ENCODE results near the gene CRACDL. TPM values are rescaled to one million over a fixed set of nuclear protein-coding genes. Genes with fewer than 3 reads are reported as not detected.

CRACDL gene
- total and polyA plus RNA-seq, 12 donors, result 1.2 to 7.9 (median 3.2) TPM

DNA sequence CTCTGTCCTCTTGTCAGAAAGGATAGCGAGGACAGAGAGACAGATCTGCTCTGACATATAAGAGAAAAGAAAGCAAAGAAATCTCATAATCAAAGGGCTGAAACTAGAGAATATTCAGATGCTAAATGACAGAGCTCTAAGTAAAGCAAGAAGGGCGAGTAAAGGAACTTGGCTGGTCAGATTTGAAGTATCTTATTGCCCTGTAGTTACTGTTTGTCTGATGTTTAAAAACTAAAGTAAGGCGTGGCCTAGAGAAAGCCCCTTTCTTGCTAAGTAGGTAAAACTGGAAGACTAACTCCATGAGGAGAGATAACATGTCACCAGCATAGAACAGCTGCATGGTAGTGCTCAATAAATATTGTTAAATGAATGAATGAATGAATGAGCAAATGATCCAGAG lies 70.0 kb downstream of the CRACDL start:
- TF ChIP-seq, protein P1, sequence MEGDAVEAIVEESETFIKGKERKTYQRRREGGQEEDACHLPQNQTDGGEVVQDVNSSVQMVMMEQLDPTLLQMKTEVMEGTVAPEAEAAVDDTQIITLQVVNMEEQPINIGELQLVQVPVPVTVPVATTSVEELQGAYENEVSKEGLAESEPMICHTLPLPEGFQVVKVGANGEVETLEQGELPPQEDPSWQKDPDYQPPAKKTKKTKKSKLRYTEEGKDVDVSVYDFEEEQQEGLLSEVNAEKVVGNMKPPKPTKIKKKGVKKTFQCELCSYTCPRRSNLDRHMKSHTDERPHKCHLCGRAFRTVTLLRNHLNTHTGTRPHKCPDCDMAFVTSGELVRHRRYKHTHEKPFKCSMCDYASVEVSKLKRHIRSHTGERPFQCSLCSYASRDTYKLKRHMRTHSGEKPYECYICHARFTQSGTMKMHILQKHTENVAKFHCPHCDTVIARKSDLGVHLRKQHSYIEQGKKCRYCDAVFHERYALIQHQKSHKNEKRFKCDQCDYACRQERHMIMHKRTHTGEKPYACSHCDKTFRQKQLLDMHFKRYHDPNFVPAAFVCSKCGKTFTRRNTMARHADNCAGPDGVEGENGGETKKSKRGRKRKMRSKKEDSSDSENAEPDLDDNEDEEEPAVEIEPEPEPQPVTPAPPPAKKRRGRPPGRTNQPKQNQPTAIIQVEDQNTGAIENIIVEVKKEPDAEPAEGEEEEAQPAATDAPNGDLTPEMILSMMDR (IDR thresholded peaks at IDR 0.05), result no peak
- no peak overlapping the region for H3K4me3 ChIP-seq
- no peak overlapping the region for H3K27ac ChIP-seq
- H3K4me1 ChIP-seq, result peaks cover 0 to 4% (median 0%) of the 10 kb centered on the region in 9 donors
- no peaks in the 10 kb centered on the region for H3K27me3 ChIP-seq
- no peak for ATAC-seq
- H3K36me3 ChIP-seq, result no peaks in the 10 kb centered on the region
- no peak for DNase-seq
- intact Hi-C loops (cut with DNase I), result no loop called here
- H3K9me3 ChIP-seq, result peaks cover 0 to 23% (median 9%) of the 10 kb centered on the region in 11 donors
- 88 to 89% methylated on average over 3 of the region's 3 CpGs for WGBS, 2 donors

DNA sequence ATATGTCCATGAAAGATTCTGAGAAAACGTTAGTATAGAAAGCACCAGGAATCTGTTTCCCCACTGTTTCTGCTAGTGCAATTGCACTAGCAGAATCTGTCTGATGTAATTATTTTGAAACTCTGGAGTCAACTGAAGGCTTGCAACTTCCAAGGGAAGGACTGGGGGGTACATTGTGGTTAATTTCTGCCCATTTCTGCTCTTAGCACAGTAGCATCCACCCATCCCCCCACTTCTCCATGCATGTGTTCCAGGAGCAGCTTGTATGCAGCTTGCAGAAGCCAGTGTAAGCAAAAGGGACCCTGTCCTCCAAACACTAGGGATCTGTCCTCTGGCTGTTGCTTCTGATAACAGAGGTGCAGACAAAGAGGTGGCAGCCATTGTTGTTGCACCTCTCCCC lies 74.4 kb downstream of the CRACDL start:
- no peak overlapping the region for H3K27ac ChIP-seq
- no peaks in the 10 kb centered on the region for H3K27me3 ChIP-seq
- no peak overlapping the region for H3K4me3 ChIP-seq
- ATAC-seq (no peak), DNase-seq (no peak)
- 72 to 73% methylated on average over 1 of the region's 1 CpG for WGBS, 2 donors
- intact Hi-C loops (cut with DNase I), result no loop called here
- no peaks in the 10 kb centered on the region for H3K36me3 ChIP-seq
- TF ChIP-seq, protein P1 (IDR thresholded peaks at IDR 0.05), result no peak
- peaks cover 0 to 4% (median 0%) of the 10 kb centered on the region in 9 donors for H3K4me1 ChIP-seq
- H3K9me3 ChIP-seq, result peaks cover 0 to 61% (median 30%) of the 10 kb centered on the region in 11 donors

GRCh38 chr2:98859323-98859722 lies 76.7 kb downstream of the CRACDL start:
- DNase-seq (no peak), ATAC-seq (no peak)
- Histone ChIP-seq H3K27ac (no peak overlapping the region), H3K4me1 (no peaks in the 10 kb centered on the region), H3K36me3 (no peaks in the 10 kb centered on the region), H3K27me3 (no peaks in the 10 kb centered on the region), H3K9me3 (peaks cover 0 to 80% (median 31%) of the 10 kb centered on the region in 11 donors), H3K4me3 (no peak overlapping the region)
- 92% methylated on average over 2 of the region's 2 CpGs for WGBS, 2 donors
- TF ChIP-seq, protein P1 (IDR thresholded peaks at IDR 0.05), result no peak
- intact Hi-C loops (cut with DNase I), result loop anchor here in 1 of 10 donors (10.0 kb wide), 1 partner anchor 205 kb away; no protein-coding TSS in a partner anchor

DNA sequence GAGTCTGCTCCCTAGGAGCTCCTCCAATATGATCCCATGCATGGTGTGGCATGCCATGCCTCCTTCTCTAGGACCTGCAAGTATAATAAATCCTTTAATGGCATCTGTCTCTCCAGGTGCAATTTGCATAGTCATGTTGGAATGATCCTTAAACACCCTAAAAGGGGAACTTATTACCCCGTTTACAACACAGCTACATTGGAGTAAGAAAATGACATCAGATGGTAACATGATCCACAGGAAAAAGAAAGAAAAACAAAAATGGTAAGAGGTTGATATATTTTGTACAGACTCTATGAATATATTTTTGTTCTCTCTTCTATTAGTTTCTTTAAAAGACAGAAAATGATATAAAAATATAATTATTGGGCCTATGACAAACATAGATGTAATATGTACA lies 79.0 kb downstream of the CRACDL start:
- DNase-seq, result no peak
- 58 to 66% methylated on average over 1 of the region's 1 CpG for WGBS, 2 donors
- intact Hi-C loops (cut with DNase I), result loop anchor here in 1 of 10 donors (10.0 kb wide), 1 partner anchor 208 kb away; no protein-coding TSS in a partner anchor

More for the DNA sequence above, 79.0 kb downstream of the CRACDL start:
- Histone ChIP-seq H3K4me1 (no peaks in the 10 kb centered on the region), H3K36me3 (no peaks in the 10 kb centered on the region), H3K4me3 (no peak overlapping the region), H3K9me3 (peaks cover 0 to 66% (median 22%) of the 10 kb centered on the region in 11 donors), H3K27me3 (peaks cover 0 to 2% (median 0%) of the 10 kb centered on the region in 7 donors), H3K27ac (no peak overlapping the region)
- no peak for ATAC-seq
- TF ChIP-seq, protein P1 (IDR thresholded peaks at IDR 0.05), result no peak

All from heart right ventricle (tissue), 16 donors.